ENCODE data around the gene PRR33.
A peak's percentile ranks its signal among the peaks of the same experiment; 100 is the strongest.

Gene PRR33

DNA sequence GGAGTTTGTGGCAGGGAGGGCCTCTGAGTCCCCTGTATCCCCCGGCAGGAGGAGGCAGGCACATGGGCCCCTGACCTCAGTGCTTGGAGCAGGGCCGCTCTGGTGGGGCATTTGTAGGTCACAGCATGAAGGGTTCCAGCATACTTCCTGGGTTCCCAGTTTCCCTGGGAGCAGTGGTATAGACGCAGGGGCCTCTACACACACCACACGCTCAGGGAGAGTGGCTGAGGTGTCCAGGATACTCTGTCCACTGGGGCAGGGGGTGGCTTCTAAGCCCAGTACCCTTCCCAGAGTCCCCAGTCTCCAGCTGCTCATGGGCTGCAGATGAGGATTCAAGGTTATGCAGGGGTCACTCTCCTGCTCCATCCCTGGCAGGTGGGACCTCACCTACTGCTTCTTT lies 32.7 kb downstream of the PRR33 start:
- Mint-ChIP-seq H3K4me1 (ENCODE audit: low read depth in 2 of 2) (peaks cover 17 to 18% of the 10 kb centered on the region in 2 donors), H3K36me3 (ENCODE audit: insufficient read depth) (peaks cover 12% of the 10 kb centered on the region), H3K4me3 (peak overlapping the region; percentile 28 to 57), H3K27me3 (no peaks in the 10 kb centered on the region), H3K9me3 (no peaks in the 10 kb centered on the region), H3K27ac (peak overlapping the region in 1 of 2 donors; percentile 26)
- ATAC-seq (replicated peaks) (no peak), DNase-seq (no peak)

DNA sequence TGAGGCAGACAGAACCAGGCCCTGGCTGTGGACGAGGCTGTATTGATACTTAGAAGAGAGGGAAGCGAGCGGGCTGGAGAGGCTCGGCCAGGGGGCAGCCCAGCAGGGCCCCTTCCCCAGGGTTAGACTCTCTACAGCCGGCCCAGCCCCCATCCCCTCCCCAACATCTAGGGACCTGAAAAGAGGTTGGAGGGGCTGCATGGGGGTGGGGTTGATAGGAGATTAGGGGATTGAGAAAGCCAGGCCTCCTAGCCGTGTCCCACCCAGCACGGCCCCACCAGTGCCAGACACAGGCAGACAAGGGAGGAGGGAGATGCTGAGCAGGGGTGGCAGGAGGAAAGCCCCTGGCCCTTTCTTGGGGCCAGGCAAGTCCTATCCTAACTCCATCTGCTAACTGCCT lies 33.1 kb downstream of the PRR33 start:
- ATAC-seq (replicated peaks) (no peak), DNase-seq (no peak)
- H3K4me3 Mint-ChIP-seq, result peak overlapping the region; percentile 28 to 57
- peak overlapping the region in 1 of 2 donors; percentile 26 for H3K27ac Mint-ChIP-seq
- no peaks in the 10 kb centered on the region for H3K9me3 Mint-ChIP-seq
- H3K36me3 Mint-ChIP-seq (ENCODE audit: insufficient read depth), result peaks cover 11% of the 10 kb centered on the region
- peaks cover 18 to 21% of the 10 kb centered on the region in 2 donors for H3K4me1 Mint-ChIP-seq (ENCODE audit: low read depth in 2 of 2)
- H3K27me3 Mint-ChIP-seq, result no peaks in the 10 kb centered on the region

DNA sequence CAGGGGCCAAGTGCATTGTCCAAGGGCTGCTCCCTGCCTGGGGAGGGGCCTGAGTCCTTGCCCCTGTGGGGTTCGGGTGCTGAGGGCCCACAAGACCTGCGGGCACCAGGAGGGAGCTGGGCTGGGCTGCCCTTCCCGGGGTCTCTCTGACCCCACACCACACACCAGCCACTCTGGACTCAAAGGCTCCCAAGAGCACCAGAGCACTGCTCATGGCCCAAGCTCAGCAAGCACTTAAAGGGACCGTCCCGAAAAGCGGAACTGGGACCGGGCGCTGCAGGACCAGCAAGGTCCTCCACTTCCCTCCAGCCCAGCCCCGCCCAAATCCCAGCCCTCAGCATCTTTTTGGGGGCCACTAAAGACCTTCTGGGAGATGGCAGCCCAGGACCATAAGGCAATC lies 33.5 kb downstream of the PRR33 start:
- peaks cover 18 to 21% of the 10 kb centered on the region in 2 donors for H3K4me1 Mint-ChIP-seq (ENCODE audit: low read depth in 2 of 2)
- ATAC-seq (replicated peaks), result no peak
- peak overlapping the region in 1 of 2 donors; percentile 26 for H3K27ac Mint-ChIP-seq
- H3K27me3 Mint-ChIP-seq, result no peaks in the 10 kb centered on the region
- H3K9me3 Mint-ChIP-seq, result no peaks in the 10 kb centered on the region
- peaks cover 15% of the 10 kb centered on the region for H3K36me3 Mint-ChIP-seq (ENCODE audit: insufficient read depth)
- H3K4me3 Mint-ChIP-seq, result peak overlapping the region; percentile 28 to 57
- DNase-seq, result no peak

DNA sequence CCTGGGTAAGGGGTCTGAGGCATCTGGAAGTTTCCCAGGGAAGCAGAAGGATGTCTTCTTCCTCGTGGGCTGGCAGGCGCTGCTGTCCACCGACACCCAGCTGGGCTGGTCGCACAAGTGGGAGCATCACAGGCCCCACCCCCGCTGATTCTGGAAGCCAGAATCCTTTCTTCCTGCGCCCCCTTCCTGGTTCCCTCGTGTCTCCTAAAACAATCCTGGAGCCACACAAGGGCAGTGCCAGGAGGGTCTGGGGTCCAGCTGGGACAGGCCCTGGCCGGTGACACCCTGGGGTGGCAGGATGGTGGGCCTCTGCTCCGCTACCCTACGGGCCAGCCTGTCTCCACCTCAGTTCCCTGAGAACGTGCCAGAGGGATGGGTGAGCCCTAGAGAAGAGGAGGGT lies 34.6 kb downstream of the PRR33 start:
- Mint-ChIP-seq H3K9me3 (no peaks in the 10 kb centered on the region), H3K36me3 (ENCODE audit: insufficient read depth) (peaks cover 26% of the 10 kb centered on the region), H3K27ac (no peak overlapping the region), H3K4me1 (ENCODE audit: low read depth in 2 of 2) (peaks cover 29 to 32% of the 10 kb centered on the region in 2 donors), H3K4me3 (no peak overlapping the region), H3K27me3 (no peaks in the 10 kb centered on the region)
- no peak for ATAC-seq (replicated peaks)
- no peak for DNase-seq

DNA sequence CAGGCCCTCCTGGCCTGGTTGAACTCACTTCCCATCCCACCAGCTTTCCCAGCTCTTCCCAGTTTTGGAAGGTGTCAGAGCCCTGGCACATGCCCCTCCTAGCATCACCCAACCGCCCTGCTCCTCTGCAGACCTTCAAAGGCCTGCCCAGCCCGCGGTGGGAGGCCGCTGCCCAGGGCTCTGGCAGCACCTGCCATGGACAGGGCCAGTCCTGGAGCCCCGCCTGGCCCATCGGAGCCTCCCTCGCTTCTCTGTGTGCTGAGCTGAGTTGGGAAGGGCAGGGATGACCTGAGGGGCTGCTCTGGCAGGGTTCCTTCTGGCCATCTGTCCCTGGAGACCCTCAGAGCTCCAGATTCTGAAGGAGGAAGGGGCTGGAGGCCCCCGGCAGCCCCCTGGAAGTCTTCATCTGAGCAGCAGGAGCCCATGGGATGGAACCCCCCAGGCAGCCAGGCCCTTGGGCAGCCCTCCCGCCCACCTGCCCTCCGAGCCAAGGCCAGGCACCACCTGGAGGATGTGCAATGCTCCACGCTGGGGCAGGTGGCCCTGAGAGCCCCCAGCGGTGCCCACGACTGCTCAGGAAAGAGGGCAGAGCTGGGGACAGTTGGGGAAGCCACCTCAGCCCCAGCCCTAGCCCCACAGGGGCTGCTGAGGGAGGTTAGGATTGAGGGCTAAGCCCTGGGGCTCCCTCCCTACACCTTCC lies 35.2 kb downstream of the PRR33 start:
- Mint-ChIP-seq H3K4me3 (peak overlapping the region; percentile 100), H3K27me3 (no peaks in the 10 kb centered on the region), H3K27ac (peak overlapping the region; percentile 58 to 100), H3K9me3 (no peaks in the 10 kb centered on the region), H3K4me1 (ENCODE audit: low read depth in 2 of 2) (peaks cover 32 to 37% of the 10 kb centered on the region in 2 donors), H3K36me3 (ENCODE audit: insufficient read depth) (peaks cover 30% of the 10 kb centered on the region)
- ATAC-seq (replicated peaks), result no peak
- no peak for DNase-seq

DNA sequence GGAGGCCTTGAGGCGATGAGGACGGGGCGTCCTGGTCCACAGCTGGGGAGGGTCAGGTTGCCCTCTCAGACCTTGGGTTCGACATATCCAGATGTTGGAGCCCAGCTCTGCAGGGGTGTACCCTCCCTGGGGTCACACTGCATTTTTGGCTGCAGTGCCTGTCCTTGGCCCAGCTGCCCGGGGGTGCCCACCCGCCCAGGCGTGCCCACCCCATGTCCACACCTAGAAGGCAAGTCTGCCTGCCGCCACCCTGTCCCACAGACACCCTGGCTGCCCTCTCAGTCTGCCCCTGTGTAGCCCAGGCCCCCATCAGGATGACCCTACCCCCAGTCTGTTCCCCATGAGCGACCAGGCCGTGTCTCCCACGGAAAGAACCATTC lies 35.8 kb downstream of the PRR33 start:
- H3K4me3 Mint-ChIP-seq, result peak overlapping the region; percentile 100
- peaks cover 35% of the 10 kb centered on the region for H3K36me3 Mint-ChIP-seq (ENCODE audit: insufficient read depth)
- peak overlapping the region; percentile 58 to 100 for H3K27ac Mint-ChIP-seq
- H3K9me3 Mint-ChIP-seq, result no peaks in the 10 kb centered on the region
- peaks cover 38 to 40% of the 10 kb centered on the region in 2 donors for H3K4me1 Mint-ChIP-seq (ENCODE audit: low read depth in 2 of 2)
- H3K27me3 Mint-ChIP-seq, result no peaks in the 10 kb centered on the region
- no peak for DNase-seq
- ATAC-seq (replicated peaks), result no peak

DNA sequence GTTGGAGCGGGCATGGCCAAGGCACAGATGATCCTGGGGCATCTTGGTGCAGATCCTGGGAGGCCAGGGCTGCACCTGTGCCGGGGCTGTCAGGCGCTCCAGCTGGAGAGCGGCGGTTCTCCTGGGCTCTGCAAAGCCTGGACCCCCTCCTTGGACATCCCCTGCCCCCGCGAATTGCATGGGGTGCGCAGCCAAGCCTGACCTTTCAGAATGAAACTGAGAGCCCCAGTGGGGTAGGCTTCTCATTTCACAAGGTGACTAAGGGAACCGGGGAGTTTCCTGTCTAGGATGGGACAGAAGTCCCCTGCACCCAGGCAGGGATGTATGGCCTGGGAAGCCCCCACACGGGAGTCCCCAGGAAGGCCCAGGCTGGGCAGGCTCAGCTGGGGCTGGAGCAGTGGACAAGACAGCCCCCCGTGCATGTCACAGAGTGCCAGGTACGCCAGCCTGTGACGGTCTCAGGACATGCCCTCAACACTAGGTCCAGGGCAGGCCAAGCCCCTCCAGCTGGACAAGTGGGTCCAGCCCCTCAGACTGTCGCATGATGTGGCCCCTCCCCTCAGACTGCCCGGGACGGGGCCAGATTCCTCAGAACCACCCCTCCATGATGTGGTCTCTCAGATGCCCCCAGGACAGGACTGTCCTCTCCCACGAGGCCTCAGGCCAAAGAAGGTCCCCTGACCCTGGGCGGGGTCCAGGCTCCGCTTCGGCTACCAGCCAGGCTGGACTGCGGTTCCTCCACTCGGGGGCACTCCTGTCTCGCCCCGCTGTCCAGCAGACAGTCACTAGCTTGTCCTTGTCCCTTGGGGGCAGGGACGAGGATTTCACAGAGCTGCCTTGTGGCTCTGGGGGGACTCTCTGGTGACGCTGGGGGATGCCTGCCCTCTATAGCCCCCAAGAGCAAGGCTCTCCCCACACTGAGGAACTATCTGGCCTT lies 36.5 kb downstream of the PRR33 start:
- Mint-ChIP-seq H3K9me3 (no peaks in the 10 kb centered on the region), H3K4me1 (ENCODE audit: low read depth in 2 of 2) (peaks cover 45% of the 10 kb centered on the region in 2 donors), H3K4me3 (peak overlapping the region; percentile 100), H3K27me3 (no peaks in the 10 kb centered on the region), H3K36me3 (ENCODE audit: insufficient read depth) (peaks cover 42% of the 10 kb centered on the region), H3K27ac (peak overlapping the region; percentile 27 to 100)
- ATAC-seq (replicated peaks) (no peak), DNase-seq (no peak)

DNA sequence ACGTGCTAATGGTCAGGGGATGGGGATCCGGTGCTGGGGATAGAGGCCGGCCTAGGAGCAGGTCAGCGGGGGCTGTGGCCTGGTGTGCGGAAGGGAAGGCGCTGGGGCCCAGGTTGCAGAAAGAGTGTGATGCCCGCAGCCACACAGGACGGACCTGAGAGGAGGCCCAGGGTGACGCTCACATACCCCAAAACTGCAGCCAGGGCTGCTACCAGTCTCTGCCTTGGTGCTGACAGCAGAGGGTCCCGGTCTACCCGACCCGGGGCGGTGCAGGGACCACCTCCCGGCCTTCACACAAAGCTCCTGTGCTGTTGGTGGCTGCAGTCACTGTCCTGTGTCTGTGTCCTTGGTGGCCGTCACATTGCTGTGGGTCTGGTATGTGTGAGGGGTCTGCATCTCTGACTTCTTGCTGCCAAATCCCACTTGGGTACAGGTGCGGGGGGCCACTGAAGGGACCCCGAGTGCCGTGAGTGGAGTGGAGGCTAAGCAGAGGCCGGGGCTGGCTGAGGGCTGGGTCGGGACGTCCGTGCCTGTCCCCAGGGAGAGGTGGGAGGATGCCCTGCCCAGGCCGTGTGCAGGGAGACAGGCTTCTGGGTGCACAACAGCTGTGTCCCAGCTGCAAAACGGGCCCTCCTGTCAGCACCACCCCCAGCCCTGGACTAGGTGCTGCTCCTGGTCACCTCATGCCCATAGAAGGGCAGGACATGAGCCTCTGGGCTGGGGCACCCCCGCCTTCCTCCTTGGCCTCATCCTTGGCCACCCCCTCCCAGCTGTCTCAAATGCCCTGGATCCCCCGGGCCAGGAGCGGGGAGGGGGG lies 37.4 kb downstream of the PRR33 start:
- DNase-seq, result no peak
- Mint-ChIP-seq H3K36me3 (ENCODE audit: insufficient read depth) (peaks cover 44% of the 10 kb centered on the region), H3K4me1 (ENCODE audit: low read depth in 2 of 2) (peaks cover 48 to 52% of the 10 kb centered on the region in 2 donors), H3K27me3 (no peaks in the 10 kb centered on the region), H3K4me3 (peak overlapping the region; percentile 100), H3K9me3 (no peaks in the 10 kb centered on the region), H3K27ac (peak overlapping the region; percentile 100)
- no peak for ATAC-seq (replicated peaks)

DNA sequence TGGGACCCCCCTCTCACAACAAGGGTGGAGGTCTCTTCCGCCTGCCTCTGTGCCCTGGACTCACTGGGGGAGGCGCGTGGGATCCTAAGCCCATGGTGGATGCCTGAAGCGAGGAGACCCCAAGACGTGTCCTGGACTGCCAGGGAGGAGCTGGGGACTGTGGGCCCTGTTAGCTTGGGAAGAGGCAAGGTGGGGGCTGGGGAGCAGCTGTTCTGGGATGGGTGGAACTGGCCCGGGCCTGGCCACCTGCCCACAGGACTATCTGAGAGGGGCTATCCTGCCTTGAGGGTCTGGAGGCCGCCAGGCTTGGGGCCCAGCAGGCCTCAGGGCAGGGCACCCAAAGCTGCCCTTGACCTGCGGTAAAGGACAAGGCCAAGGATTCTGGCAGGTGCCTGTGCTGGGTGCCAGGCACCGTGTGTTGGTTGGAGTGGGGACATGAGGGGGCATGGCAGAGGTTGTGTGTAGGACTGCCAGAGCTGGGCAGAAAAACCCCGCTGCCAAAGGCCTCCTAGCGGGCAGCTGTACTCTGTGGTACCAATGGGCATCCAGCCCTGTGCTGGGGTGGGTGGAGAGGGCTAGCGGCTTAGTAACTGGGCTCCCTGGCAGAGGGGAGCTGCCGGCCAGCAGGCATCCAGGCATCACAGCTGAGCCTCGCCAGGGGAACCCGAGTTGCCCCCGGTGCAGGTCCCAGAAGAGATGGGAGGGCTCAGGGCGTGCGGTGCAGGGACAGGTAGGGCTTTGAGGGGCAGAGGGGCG lies 38.1 kb downstream of the PRR33 start:
- no peaks in the 10 kb centered on the region for H3K9me3 Mint-ChIP-seq
- H3K4me1 Mint-ChIP-seq (ENCODE audit: low read depth in 2 of 2), result peaks cover 52 to 56% of the 10 kb centered on the region in 2 donors
- H3K27me3 Mint-ChIP-seq, result no peaks in the 10 kb centered on the region
- ATAC-seq (replicated peaks) (no peak), DNase-seq (no peak)
- H3K36me3 Mint-ChIP-seq (ENCODE audit: insufficient read depth), result peaks cover 44% of the 10 kb centered on the region
- H3K27ac Mint-ChIP-seq, result peak overlapping the region; percentile 100
- peak overlapping the region; percentile 100 for H3K4me3 Mint-ChIP-seq

DNA sequence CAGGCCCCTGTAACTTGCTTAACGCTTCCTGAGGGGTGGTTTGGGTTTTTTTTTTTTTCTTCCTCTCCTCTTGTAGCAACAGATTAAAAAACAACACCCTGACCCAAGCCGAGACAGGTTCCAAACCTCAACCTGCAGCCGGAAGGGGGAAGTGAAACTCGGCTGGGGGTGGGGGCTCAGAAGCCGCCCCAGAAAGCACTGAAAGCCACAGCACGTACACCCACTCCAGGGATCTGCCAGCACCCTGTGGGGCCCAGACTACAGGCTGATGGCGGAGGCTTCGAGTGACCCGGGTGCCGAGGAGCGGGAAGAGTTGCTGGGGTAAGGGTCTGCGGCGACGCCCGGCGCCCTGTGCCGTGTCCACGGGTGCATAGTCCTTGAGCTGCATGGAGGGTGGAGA lies 38.8 kb downstream of the PRR33 start, which contains the start of gene LSP1:
TSS of gene LSP1 (plus strand) at position 208 of the 400 bp plus-strand sequence. CDS start at position 269, 61 bp downstream.
- Mint-ChIP-seq H3K36me3 (ENCODE audit: insufficient read depth) (peaks cover 42% of the 10 kb centered on the region), H3K27me3 (no peaks in the 10 kb centered on the region), H3K27ac (peak within 1 kb of the TSS; percentile 100), H3K4me1 (ENCODE audit: low read depth in 2 of 2) (peaks cover 52 to 55% of the 10 kb centered on the region in 2 donors), H3K4me3 (peak within 1 kb of the TSS; percentile 100), H3K9me3 (no peaks in the 10 kb centered on the region)
- DNase-seq (peak; percentile 82 to 84 (median 84)), ATAC-seq (replicated peaks) (peak; percentile 74)

DNA sequence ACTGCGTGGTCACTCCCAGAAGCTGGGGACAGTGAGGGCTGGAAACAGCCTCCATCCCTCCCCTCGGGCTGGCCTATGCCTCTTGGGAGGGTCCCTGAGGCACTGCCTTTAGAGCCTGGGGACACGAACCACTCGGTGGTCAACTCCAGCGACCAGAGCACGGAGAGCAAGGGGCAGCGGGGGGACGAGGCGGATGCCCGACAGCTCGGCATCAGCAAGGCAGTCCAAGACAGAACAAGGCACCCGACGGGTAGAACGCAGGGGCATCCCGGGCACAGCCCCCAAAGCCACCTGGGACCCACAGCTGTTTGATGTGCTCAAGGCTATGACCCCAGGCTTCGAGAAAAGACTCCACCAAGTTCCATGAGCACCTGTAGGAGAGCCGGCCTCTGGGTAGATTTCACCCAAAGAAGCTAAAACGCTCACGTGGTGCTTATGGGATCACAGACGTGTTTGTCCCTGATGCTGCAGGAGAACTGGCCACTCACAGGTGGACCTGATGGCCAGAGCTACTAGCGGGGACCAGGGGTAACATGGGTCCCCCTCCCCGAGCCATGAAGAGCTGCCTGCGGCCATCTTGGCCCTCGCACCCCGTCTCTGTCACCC lies 39.3 kb downstream of the PRR33 start:
- Mint-ChIP-seq H3K36me3 (ENCODE audit: insufficient read depth) (peaks cover 41% of the 10 kb centered on the region), H3K27me3 (no peaks in the 10 kb centered on the region), H3K27ac (peak overlapping the region; percentile 100), H3K4me3 (peak overlapping the region; percentile 100), H3K9me3 (no peaks in the 10 kb centered on the region), H3K4me1 (ENCODE audit: low read depth in 2 of 2) (peaks cover 57 to 58% of the 10 kb centered on the region in 2 donors)
- no peak for DNase-seq
- ATAC-seq (replicated peaks), result no peak

DNA sequence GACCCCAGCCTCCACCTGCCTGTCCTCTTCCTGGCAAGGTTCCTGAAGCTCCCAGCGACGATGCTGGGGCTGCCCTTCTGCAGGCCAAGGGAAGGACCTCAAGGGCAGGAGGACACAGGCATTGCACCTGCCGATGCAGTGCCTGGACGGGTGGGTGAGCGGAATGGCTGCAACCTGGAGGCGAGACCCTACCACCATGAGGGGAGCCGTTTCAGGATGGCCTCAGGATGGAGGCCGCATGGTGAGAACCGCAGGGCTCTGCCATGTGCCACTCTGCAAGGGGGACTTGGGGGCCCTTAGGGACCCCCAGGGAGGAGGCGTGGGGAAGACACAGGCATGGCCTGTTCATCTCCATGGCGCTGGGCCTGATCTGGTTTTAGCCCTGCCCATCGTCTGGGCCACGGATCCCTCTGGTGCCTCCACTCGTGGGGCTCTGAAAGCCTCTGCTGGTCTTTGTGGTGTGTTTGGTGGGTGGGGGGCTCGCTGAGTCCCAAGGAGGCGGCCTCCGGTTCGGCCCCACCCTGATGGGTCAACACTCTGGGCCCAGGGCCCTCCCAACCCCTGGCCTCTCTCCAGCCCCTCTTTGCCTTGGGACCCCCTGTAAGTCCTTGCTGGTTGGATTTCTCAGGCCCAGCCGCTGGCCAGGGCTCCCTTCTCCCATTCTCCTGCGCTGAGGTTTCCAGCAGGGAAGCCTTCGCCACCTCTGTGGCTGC lies 40.1 kb downstream of the PRR33 start:
- H3K4me3 Mint-ChIP-seq, result peak overlapping the region; percentile 100
- H3K9me3 Mint-ChIP-seq, result no peaks in the 10 kb centered on the region
- ATAC-seq (replicated peaks) (no peak), DNase-seq (no peak)
- H3K36me3 Mint-ChIP-seq (ENCODE audit: insufficient read depth), result peaks cover 41% of the 10 kb centered on the region
- peak overlapping the region; percentile 100 for H3K27ac Mint-ChIP-seq
- H3K4me1 Mint-ChIP-seq (ENCODE audit: low read depth in 2 of 2), result peaks cover 60% of the 10 kb centered on the region in 2 donors
- H3K27me3 Mint-ChIP-seq, result no peaks in the 10 kb centered on the region

Measured in effector memory CD8-positive, alpha-beta T cell (primary cell).